HG03025 (cell line): ENCODE data around the gene PIEZO1.

Source experiments
- ATAC-seq: cut with Tn5 transposase; IDR thresholded peaks from one replicate; pipeline ENCODE4 v1.9.1; 2021; ENCODE audit warnings: mild to moderate bottlenecking, moderate library complexity; ENCODE audit not compliant: unreplicated experiment, low FRiP score

The PIEZO1 gene

DNA sequence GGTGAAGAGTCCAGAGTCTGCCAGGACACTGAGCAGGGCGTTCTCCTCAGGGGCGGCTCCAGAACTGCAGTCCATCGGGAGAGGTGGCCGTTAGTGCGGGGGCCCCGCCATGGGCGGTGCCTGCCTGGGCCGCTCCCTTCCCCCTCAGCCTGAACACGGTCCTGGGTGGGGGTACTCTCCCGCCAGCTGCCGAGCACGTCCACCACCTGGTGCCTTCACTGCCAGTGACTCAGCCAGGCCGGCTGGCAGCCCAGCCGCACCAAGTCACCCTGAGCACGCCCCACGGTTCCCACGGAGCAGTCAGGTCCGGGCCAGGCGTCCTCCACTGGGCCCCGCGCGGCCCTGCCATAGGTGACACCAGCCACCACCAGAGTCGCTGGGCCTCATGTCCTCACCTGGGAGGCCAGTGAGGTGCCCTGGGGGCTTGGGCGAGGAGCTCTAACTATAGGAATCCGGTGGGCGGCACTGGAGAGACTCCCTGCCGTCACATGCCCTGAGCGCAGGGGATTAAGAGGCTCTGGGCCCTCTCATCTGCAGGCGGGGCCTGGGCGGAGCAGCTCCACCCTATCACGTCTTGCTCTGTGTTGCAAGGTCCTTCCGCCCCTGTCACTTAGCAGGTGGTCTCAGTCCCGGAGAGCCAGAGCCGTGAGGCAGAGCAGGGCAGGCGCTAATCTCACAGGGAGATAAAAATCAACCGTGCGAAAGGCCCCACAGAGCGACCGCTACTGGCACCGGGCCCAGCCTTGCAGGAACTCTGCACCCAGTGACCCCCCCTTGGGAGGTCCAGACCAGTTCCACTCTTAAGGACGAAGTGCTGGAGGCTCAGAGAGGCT lies 14.3 kb downstream of the PIEZO1 start:
- no peak for ATAC-seq

- ATAC-seq = no peak
These were observed 15.2 kb downstream of the PIEZO1 start for GRCh38 chr16:88769617-88770460.

GRCh38 chr16:88768071-88768783 lies 16.8 kb downstream of the PIEZO1 start:
- no peak for ATAC-seq

DNA sequence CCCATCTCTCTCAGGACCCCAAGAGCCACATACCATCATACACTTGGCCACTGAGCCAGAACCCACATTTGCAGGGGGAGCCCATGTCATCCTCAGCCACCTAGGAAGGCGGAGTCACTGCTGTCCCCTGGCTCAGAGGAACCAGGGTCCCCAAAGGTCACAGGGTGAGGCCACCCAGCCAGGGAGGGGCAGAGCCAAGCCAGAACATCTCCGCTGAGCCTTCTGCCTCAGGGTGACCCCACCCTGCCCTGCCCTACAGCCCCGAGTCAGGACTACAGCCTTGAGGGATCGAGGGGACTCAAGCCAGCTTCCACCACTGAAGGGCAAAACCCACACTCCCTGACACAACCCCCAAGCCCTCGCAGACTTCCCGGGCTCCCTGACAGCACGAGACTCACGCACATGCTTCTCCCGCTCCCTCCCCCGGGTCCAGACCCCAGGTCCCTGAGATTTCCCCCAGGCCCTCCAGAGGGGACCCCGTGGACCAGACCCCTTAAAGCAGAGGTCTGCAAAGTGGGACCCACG lies 17.4 kb downstream of the PIEZO1 start:
- ATAC-seq = no peak

GRCh38 chr16:88766975-88767374 lies 18.0 kb downstream of the PIEZO1 start:
- no peak for ATAC-seq

DNA sequence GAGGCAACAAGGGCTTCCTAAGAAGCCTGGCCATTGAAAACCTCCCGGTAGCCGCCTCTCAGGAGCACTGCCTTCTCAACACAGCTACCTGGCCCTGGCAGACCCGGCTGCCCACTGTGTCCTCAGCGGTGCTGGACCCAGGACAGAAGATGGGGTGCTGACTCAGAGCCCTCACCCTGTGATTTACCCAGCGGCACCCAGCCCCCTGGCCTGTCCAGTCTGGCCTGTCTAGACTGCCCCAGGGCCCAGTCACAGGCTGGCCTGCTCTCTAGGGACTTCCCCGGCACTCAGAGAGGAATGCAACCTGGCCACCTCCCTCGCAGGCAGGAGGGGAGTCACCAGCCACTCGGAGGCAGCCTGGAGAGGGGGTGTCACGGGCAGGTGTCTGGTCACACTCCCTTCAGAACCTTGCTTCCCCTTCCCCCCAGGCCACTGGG lies 20.1 kb downstream of the PIEZO1 start:
- ATAC-seq = no peak

- ATAC-seq = no peak
These were observed 20.9 kb downstream of the PIEZO1 start for GRCh38 chr16:88764080-88764479.

DNA sequence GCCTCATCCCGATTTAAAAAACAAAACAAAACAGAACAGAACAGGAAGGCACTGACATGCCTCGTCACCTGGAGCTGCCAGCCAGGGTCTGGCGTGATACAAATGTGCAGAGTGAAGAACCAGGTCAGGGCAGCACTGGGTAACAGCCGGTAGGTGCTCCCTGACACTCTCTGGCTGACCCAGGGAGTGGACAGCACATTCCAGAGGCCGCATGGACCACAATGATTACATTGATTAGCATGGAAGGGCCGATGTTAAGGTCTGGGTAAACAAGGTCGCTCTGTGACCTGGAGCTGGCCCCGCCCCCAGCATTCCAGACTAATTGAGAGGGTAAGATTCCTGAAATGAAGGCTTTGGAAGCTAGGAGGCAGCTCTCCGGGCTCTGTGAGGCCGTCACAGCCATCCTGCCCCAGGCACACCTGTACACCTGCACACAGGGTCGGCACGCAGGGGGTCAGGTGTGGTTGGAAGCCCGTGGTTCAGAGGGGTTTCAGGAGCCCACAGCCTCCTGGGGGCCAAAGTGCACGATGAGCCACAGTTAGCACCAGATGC lies 21.4 kb downstream of the PIEZO1 start:
- ATAC-seq = no peak

GRCh38 chr16:88762941-88763340 lies 22.1 kb downstream of the PIEZO1 start:
- no peak for ATAC-seq

DNA sequence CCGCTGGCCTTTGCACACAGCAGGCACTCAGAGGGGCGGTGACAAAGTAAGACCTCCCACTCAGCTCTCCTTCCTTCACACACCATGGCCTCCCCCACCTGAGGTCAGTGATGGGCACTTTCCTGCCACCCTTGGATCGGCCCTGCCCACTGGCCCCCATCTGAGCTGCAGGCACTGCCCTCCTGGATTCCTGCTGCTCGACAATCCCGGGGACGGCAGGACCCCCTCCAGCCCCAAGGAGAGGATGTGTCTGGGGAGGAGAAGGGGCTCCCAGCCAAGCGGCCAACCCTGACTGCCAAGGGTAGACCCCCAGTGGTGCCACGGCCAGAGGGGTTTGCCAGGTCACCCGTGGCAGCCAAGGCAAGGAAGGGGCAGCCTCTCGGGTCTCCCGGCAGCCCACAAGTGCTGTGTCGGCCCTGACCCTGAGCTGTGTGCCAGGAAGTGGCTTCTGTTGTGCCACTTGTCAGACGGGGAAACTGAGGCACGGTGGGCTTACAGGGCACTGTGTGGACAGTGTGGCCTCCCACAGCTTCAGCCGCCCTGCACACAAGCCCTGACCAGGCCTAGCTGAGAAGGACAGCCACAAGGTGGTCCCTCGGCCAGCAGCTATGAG lies 22.7 kb downstream of the PIEZO1 start:
- no peak for ATAC-seq

DNA sequence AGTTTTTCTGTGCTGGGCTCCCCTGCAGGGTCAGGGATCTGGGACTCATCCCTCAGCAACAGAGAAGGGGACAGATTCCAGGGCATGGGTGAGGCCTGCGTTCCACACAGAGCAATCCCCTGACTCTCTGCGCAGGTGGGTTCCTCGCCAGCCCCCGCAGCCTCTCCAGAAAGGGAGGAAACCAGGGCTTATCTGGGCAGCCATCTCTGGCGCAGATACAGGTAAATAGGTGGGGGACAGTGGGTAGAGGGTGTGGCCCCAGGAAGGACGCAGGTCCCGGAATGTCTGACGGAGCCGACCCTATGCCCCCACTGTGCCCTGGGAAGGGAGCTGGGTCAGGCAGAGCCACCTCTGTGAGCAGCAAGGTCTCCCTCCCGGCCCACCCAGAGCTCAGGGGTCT lies 23.2 kb downstream of the PIEZO1 start:
- no peak for ATAC-seq

- no peak for ATAC-seq
These were observed 23.9 kb downstream of the PIEZO1 start for GRCh38 chr16:88761143-88761534.

GRCh38 chr16:88760424-88761142 lies 24.4 kb downstream of the PIEZO1 start:
- no peak for ATAC-seq

- no peak for ATAC-seq
These were observed 25.1 kb downstream of the PIEZO1 start for GRCh38 chr16:88759976-88760350.

GRCh38 chr16:88759245-88759975 lies 25.6 kb downstream of the PIEZO1 start:
- no peak for ATAC-seq

GRCh38 chr16:88758944-88759244 lies 26.1 kb downstream of the PIEZO1 start:
- ATAC-seq = no peak

- no peak for ATAC-seq
These were observed 26.6 kb downstream of the PIEZO1 start for GRCh38 chr16:88758227-88758943.

DNA sequence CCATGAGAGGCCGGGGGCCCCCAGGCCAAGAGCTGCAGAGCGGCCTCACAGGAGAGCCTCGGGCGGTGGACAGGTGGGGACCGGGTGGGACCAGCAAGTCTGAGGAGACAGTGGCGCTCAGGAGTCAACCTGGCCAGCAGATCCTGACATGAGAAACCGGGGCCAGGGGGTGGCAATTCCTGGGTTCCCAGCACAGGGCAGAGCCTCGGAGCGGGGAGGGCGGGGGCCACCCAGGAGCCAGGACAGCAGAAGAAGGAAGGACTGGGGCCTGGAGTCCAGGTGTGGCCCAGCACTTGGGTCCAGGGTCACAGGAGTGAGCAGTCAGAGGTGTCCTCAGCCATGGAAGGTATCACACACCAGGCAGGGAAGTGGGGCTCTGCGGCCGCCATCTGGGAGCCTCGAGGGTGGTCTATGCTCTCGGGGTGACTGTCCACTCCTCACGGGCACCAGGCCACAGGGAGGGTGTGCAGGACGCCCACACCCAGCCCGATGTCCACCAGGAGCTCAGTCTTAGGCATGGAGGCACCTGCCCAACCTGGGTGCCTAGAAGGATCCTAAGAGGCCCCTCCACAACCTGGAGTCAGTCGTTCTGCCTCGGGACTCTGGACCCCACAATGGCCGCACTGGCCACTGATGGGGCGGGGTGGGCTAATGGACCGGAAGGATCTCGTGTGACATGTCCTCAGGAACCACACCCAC lies 29.1 kb downstream of the PIEZO1 start:
- no peak for ATAC-seq
